GM11168 (cell line): ENCODE data around the gene POC1B.

Experiments used
- in situ Hi-C: fragments of 300-500 bp; cut with MboI; formaldehyde crosslinking; loops from one replicate; pipeline ENCODE4 v1.12.0; 2022; ENCODE audit warnings: low sequenced_read_pairs; ENCODE audit not compliant: unreplicated experiment

Gene POC1B

DNA sequence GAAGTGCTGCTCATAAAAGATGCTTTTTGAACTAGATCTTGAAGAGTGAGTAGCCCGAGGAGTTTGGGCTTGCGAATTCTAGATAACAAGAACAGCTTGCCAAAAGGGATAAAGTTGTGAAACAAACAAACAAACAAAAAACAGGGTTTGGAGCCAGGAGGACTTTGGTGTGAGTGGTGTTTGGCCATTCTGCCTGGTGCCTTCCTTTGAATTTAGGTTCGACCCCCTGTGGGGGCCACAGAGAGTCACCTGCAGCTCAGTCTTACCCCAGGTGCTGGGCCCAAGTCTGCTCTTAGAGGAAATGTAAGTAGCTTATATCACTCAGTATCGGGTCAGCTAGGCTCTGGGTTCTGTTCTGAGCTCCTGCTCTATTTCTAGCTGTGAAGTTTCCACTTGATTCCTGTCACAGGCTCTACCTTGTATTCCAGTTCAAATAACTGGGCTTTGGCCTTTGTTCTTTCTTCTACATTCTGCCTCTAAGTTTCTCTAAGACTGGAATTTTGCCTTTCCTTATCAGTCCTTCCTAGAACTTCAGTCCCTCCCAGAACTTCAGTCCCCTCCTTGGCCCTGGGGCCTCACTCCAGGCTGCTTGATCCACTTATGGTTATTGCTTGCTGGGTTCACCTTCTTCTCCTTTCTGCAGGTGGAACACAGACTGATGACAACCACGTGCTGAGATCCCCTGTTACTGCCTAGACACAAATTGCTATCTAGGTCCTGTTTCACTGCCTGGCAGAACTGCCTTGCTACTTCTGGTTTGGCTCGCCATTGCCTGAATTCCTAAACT lies 153.1 kb downstream of the POC1B start:
- in situ Hi-C loops: no loop called here

DNA sequence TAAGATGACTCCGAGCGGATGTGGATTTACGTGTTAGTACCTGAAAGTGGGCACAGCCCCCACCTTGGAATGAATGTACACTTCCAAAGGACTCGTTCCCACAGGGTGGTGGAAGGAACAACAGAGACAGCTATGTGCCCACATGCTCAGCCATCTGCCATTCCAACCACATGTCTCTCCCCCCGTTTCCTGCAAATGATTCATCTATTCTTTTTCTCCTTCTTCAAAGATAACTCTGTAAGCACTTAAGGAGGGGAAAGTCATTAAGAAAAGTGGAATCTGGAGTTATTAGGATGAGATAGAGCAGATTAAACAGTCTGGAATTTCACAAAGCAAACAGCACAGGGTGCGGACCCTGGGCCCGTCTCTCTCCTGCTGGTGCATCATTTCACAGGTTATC lies 155.0 kb downstream of the POC1B start:
- in situ Hi-C loops: no loop called here

- in situ Hi-C loops: no loop called here
Measured at GRCh38 chr12:89370421-89370831, 155.4 kb downstream of the POC1B start.
